ENCODE results near the gene RUBCN. TPM values are rescaled to one million over a fixed set of nuclear protein-coding genes. Genes with fewer than 3 reads are reported as not detected.
A peak's percentile ranks its signal among the peaks of the same experiment; 100 is the strongest.
"Not testable (repeated sequence)": the region's sequence is repeated elsewhere in the genome, so short reads cannot be mapped to it uniquely, and the experiment has no call there.

RUBCN gene
- total RNA-seq, 1 experiment from 2014 or later, result 25.6 TPM

DNA sequence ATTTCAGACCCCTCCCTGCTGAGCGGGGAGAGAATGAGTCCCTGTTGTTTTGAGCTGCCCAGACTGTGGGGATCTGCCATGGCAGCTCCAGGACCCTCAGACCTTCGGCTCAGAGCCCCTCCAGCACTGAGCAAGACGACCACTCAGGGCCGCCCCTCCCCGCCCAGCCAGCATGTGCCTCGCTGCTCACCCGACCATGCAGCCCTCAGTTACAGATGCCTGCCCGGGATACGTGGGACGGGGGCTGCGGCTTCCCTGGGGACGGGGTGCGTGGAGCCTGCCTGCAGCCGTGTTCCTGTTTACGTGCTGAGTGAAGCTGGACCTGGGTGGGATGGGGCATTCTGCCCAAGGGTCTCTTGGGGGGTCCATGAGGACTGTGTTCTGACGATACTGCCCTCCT, 77.0 kb downstream of the RUBCN start:
- H3K36me3 ChIP-seq (ENCODE audit: insufficient read depth, low read length, poor library complexity, severe bottlenecking); H3K27me3 ChIP-seq (replicated peaks; ENCODE audit: insufficient read depth, low read depth, low read length, poor library complexity); H3K9me3 ChIP-seq (ENCODE audit: low read depth, low read length, poor library complexity, severe bottlenecking); intact Hi-C loops (cut with micrococcal nuclease; ENCODE audit: unreplicated experiment); BruUV-seq (replicated peaks); H3K4me3 ChIP-seq (ENCODE audit: low read depth, low read length, poor library complexity, severe bottlenecking); H3K27ac ChIP-seq (ENCODE audit: low read depth, low read length, poor library complexity, severe bottlenecking); POLR2A ChIA-PET (ENCODE audit: low non-redundant PET); H3K4me1 ChIP-seq (ENCODE audit: insufficient read depth, low read length, poor library complexity, severe bottlenecking); DNase-seq (ENCODE audit: low spot score); CTCF ChIA-PET: not testable (repeated sequence)

DNA sequence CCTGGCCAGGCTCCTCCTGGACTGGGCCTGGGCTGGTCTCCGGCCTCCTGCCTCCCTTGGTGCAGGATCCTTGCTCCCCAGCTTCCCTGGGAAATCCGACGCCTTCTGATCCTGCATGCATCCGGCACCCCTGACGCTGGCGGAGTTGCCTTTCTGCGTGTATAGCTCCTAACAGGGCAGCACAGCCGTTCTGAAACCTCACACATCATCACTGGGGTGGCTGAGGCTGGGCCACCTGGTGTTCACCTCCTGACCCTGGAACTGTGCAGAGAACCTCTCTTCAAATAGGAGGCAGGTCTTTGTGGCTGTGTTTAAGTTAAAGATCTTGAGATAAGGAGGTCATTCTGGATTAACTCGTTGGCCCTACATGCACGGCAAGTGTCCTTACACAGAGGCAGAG, 77.6 kb downstream of the RUBCN start:
- H3K9me3 ChIP-seq (ENCODE audit: low read depth, low read length, poor library complexity, severe bottlenecking); H3K27me3 ChIP-seq (replicated peaks; ENCODE audit: insufficient read depth, low read depth, low read length, poor library complexity); H3K4me1 ChIP-seq (ENCODE audit: insufficient read depth, low read length, poor library complexity, severe bottlenecking); intact Hi-C loops (cut with micrococcal nuclease; ENCODE audit: unreplicated experiment); CTCF ChIA-PET; POLR2A ChIA-PET (ENCODE audit: low non-redundant PET); DNase-seq (ENCODE audit: low spot score); BruUV-seq (replicated peaks); H3K27ac ChIP-seq (ENCODE audit: low read depth, low read length, poor library complexity, severe bottlenecking); H3K36me3 ChIP-seq (ENCODE audit: insufficient read depth, low read length, poor library complexity, severe bottlenecking); H3K4me3 ChIP-seq (ENCODE audit: low read depth, low read length, poor library complexity, severe bottlenecking): not testable (repeated sequence)

DNA sequence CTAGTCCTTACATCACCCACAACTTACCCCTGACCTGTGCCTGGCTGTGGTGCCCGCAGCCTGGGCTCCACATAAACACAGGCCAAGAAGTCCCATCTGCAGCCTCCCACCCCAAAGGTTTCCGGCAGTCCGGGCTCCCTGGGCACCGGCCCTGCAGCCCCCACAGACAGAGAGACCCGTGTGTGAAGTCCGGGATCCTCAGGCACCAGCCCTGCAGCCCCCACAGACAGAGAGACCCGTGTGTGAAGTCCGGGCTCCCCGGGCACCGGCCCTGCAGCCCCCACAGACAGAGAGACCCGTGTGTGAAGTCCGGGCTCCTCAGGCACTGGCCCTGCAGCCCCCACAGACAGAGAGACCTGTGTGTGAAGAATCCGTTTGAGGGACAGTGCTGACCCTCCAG, 78.0 kb downstream of the RUBCN start:
- CTCF ChIA-PET; POLR2A ChIA-PET (ENCODE audit: low non-redundant PET); BruUV-seq (replicated peaks): not testable (repeated sequence)

DNA sequence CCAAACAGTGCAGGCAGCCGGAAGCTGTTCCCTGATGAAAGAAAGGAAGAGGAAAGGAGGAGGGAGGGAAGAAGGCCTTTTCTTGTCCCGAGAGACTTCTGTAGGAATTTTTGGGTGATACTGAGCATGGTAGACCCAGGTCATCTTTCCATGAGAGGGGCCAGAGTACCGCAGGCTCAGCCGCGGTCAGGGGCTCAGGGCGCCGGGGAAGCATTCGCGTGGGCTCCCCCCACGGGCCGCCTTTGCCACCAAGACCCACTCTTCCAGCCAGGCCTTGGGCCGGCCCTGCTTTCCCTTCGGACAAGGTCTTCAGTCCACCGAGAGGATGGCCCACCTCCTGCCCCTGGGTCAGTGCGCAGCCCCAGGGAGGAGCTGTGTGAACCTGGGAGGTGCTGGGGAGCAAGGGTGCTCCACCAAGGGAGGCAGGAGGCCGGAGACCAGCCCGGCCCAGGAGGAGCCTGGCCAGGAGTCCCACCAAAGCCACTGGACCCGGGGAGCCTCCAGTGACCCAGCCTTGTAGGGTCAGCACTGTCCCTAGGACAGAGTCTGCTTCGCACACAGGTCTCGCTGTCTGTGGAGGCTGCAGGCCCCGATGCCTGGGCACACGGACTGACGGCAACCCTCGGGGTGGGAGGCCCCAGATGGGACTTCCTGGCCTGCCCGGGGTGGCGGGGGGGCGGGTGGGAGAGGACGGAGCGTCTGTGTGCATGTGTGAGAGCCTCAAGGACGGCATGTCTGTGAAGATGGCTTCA, 79.0 kb downstream of the RUBCN start:
- DNase-seq (ENCODE audit: low spot score); H3K9me3 ChIP-seq (ENCODE audit: low read depth, low read length, poor library complexity, severe bottlenecking); H3K4me1 ChIP-seq (ENCODE audit: insufficient read depth, low read length, poor library complexity, severe bottlenecking); H3K4me3 ChIP-seq (ENCODE audit: low read depth, low read length, poor library complexity, severe bottlenecking); H3K36me3 ChIP-seq (ENCODE audit: insufficient read depth, low read length, poor library complexity, severe bottlenecking); CTCF ChIA-PET; POLR2A ChIA-PET (ENCODE audit: low non-redundant PET); H3K27ac ChIP-seq (ENCODE audit: low read depth, low read length, poor library complexity, severe bottlenecking); H3K27me3 ChIP-seq (replicated peaks; ENCODE audit: insufficient read depth, low read depth, low read length, poor library complexity); intact Hi-C loops (cut with micrococcal nuclease; ENCODE audit: unreplicated experiment); BruUV-seq (replicated peaks): not testable (repeated sequence)

More for the DNA sequence above, 78.0 kb downstream of the RUBCN start:
- H3K4me1 ChIP-seq (ENCODE audit: insufficient read depth, low read length, poor library complexity, severe bottlenecking); H3K4me3 ChIP-seq (ENCODE audit: low read depth, low read length, poor library complexity, severe bottlenecking); H3K36me3 ChIP-seq (ENCODE audit: insufficient read depth, low read length, poor library complexity, severe bottlenecking); H3K27me3 ChIP-seq (replicated peaks; ENCODE audit: insufficient read depth, low read depth, low read length, poor library complexity); DNase-seq (ENCODE audit: low spot score); H3K9me3 ChIP-seq (ENCODE audit: low read depth, low read length, poor library complexity, severe bottlenecking); H3K27ac ChIP-seq (ENCODE audit: low read depth, low read length, poor library complexity, severe bottlenecking); intact Hi-C loops (cut with micrococcal nuclease; ENCODE audit: unreplicated experiment): not testable (repeated sequence)

DNA sequence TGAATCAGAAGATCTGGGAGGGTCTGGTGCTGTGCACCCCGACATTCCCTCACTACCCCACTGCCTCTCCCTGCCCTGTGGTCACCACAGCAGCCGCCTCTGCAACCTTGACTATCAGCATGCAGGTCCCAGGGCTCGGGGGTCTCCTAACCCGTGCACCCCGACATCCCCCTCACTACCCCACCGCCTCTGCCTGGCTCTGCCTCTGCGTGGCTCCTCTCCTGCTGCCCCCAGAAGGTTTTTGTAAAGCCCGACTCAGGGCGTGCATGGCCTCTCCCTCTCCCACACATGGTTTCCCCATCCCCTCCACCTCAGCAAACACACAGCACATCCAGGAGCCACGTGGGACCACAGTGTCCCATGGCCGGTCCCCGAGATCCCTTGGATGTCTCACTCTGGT, 79.7 kb downstream of the RUBCN start:
- BruUV-seq (replicated peaks); CTCF ChIA-PET: not testable (repeated sequence)

DNA sequence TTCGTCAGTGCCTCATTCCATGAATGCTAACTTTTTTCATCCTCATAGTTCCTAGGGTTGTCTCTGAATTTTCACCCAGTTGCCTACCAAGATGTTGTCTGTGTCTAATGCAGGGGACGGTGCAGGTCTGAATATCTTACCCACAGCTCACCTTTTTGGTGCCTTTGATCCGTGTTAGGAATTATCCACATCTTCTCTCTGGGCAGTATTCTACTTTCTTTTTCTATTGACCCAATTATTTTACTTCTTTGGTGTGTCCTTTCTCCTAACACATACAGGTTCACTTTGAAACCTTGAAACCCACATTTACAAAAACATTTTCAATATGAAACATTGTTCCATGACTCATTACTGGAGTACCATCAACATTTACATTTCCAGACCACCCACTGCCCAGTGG, 80.6 kb downstream of the RUBCN start:
- not testable (repeated sequence) for BruUV-seq (replicated peaks); H3K27me3 ChIP-seq (replicated peaks; ENCODE audit: insufficient read depth, low read depth, low read length, poor library complexity)

More for the DNA sequence above, 79.7 kb downstream of the RUBCN start:
- H3K4me3 ChIP-seq (ENCODE audit: low read depth, low read length, poor library complexity, severe bottlenecking); POLR2A ChIA-PET (ENCODE audit: low non-redundant PET); H3K9me3 ChIP-seq (ENCODE audit: low read depth, low read length, poor library complexity, severe bottlenecking); H3K4me1 ChIP-seq (ENCODE audit: insufficient read depth, low read length, poor library complexity, severe bottlenecking); H3K36me3 ChIP-seq (ENCODE audit: insufficient read depth, low read length, poor library complexity, severe bottlenecking); H3K27ac ChIP-seq (ENCODE audit: low read depth, low read length, poor library complexity, severe bottlenecking); H3K27me3 ChIP-seq (replicated peaks; ENCODE audit: insufficient read depth, low read depth, low read length, poor library complexity); DNase-seq (ENCODE audit: low spot score); intact Hi-C loops (cut with micrococcal nuclease; ENCODE audit: unreplicated experiment): not testable (repeated sequence)

DNA sequence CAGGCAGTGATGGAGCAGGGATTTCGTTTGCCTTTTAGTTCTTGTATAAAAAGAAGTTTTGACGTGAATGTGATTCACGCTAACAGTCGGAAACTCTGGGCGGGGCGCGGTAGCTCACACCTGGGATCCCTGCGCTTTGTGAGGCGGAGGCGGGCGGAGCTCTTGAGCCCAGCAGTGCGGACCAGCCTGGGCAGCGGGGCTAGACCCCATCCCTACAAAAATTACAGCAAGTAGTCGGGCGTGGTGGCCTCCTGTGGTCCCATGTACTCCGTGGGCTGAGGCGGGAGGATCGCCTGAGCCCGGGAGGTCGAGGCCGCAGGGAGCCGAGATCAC, 81.7 kb downstream of the RUBCN start:
- DNase-seq (ENCODE audit: low spot score); POLR2A ChIA-PET (ENCODE audit: low non-redundant PET); H3K36me3 ChIP-seq (ENCODE audit: insufficient read depth, low read length, poor library complexity, severe bottlenecking); H3K4me1 ChIP-seq (ENCODE audit: insufficient read depth, low read length, poor library complexity, severe bottlenecking); intact Hi-C loops (cut with micrococcal nuclease; ENCODE audit: unreplicated experiment); BruUV-seq (replicated peaks); CTCF ChIA-PET; H3K9me3 ChIP-seq (ENCODE audit: low read depth, low read length, poor library complexity, severe bottlenecking); H3K27ac ChIP-seq (ENCODE audit: low read depth, low read length, poor library complexity, severe bottlenecking); H3K27me3 ChIP-seq (replicated peaks; ENCODE audit: insufficient read depth, low read depth, low read length, poor library complexity): not testable (repeated sequence)
- H3K4me3 ChIP-seq (ENCODE audit: low read depth, low read length, poor library complexity, severe bottlenecking), result peak overlapping the region; percentile 27

More for the DNA sequence above, 80.6 kb downstream of the RUBCN start:
- POLR2A ChIA-PET (ENCODE audit: low non-redundant PET); intact Hi-C loops (cut with micrococcal nuclease; ENCODE audit: unreplicated experiment); H3K27ac ChIP-seq (ENCODE audit: low read depth, low read length, poor library complexity, severe bottlenecking); H3K4me1 ChIP-seq (ENCODE audit: insufficient read depth, low read length, poor library complexity, severe bottlenecking); H3K4me3 ChIP-seq (ENCODE audit: low read depth, low read length, poor library complexity, severe bottlenecking); H3K9me3 ChIP-seq (ENCODE audit: low read depth, low read length, poor library complexity, severe bottlenecking); H3K36me3 ChIP-seq (ENCODE audit: insufficient read depth, low read length, poor library complexity, severe bottlenecking); DNase-seq (ENCODE audit: low spot score); CTCF ChIA-PET: not testable (repeated sequence)
